Psoas muscle (tissue), 8 donors: Measurements from ENCODE around the gene PRKCA. TPM values are rescaled to one million over a fixed set of nuclear protein-coding genes. Genes with fewer than 3 reads are reported as not detected.
"Not testable (repeated sequence)": the region's sequence is repeated elsewhere in the genome, so short reads cannot be mapped to it uniquely, and the experiment has no call there.

Experiments
- ATAC-seq, 4 donors: fragments of 200-7000 bp; cut with Tn5 transposase; one replicate each; pipeline ENCODE4 v1.9.1; 2020; ENCODE audit warnings: moderate library complexity in 3 of 4, mild to moderate bottlenecking in 2 of 4
- DNase-seq, 2 donors: peaks; one replicate each; pipeline ENCODE4 v3.0.0-alpha.2; 2020
- H3K27ac ChIP-seq: fragments of 200-600 bp; one replicate; pipeline ENCODE4 v1.8.0; 2022
- H3K27me3 ChIP-seq, 3 donors: fragments of 200-600 bp in 1 of 3; one replicate each; pipeline versions ENCODE4 v1.6.1 to v1.8.0; 2013 to 2022; ENCODE audit warnings: low read length in 2 of 3, mild to moderate bottlenecking in 2 of 3, moderate library complexity in 1 of 3; ENCODE audit not compliant: insufficient read depth in 3 of 3
- H3K36me3 ChIP-seq, 2 donors: fragments of 200-600 bp in 1 of 2; one replicate each; pipeline versions ENCODE4 v1.6.1 to v1.8.0; 2013 to 2022; ENCODE audit warnings: low read depth in 1 of 2, mild to moderate bottlenecking in 1 of 2, moderate library complexity in 1 of 2; ENCODE audit not compliant: insufficient read depth in 1 of 2
- H3K4me1 ChIP-seq: fragments of 200-600 bp; one replicate; pipeline ENCODE4 v1.8.0; 2022
- H3K4me3 ChIP-seq: fragments of 200-600 bp; one replicate; pipeline ENCODE4 v1.8.0; 2022; ENCODE audit warnings: mild to moderate bottlenecking
- H3K9me3 ChIP-seq: fragments of 200-600 bp; one replicate; pipeline ENCODE4 v1.8.0; 2022
- CTCF ChIP-seq: fragments of 200-600 bp; IDR thresholded peaks from one replicate; pipeline ENCODE4 v1.8.0; 2022; ENCODE audit warnings: antibody characterized with exemption
- WGBS, 3 donors: extraction: QIAGEN DNeasy Blood & Tissue Kit; methylation state at CpG; one replicate each; pipeline versions ENCODE4 v1.1.6 to v1.1.7; 2013; 5-methylcytosine and 5-hydroxymethylcytosine counted together
- intact Hi-C, 2 donors: fragments of 100-400 bp; cut with DNase I; formaldehyde crosslinking; loops; one replicate each; pipeline versions ENCODE4 v1.11.0 to v1.14.2; 2022
- polyA plus RNA-seq, 3 donors: library from polyadenylated mRNA; stranded (reverse); fragments of 200-250 nt; gene quantifications; one replicate each; pipeline ENCODE4 v1.2.3, GENCODE V29; 2013
- total RNA-seq, 4 donors: library from RNA; stranded (reverse); fragmentation: NEBNext Ultra II Directional in 2 of 4; extraction: Animal tissue kit (Norgen Biotek cat#: 25700) in 2 of 4; gene quantifications; one replicate each; pipeline versions ENCODE4 v1.2.1 to v1.2.4, GENCODE V29; 2021 to 2023
- donor health status: healthy with polysubstance abuse.
- donor health status: DM: no; HTN: no; CAD: no; lungs with moderate emphysema.
- donor health status: Bipolar disorder and iron deficiency.
- donor health status: healthy.
- donor health status: DM: yes; HTN: yes; CAD: no.
- donor health status: DM: no; HTN: no; CAD: no.
- donor health status: DM: no; HTN: no; CAD: no.
- donor health status: DM: yes; HTN: yes; CAD: no.

PRKCA gene
- total and polyA plus RNA-seq, 7 donors: 0.35 to 15.5 (median 8.2) TPM

- no peak for TF ChIP-seq CTCF
- no peaks in the 10 kb centered on the region for H3K4me1 ChIP-seq
- ATAC-seq: no peak
- H3K27ac ChIP-seq: no peak overlapping the region
- DNase-seq: no peak
- intact Hi-C loops: no loop called here
- no peak overlapping the region for H3K4me3 ChIP-seq
- 89 to 90% (median 90%) methylated on average over 11 of the region's 11 CpGs for WGBS, 3 donors
- no peaks in the 10 kb centered on the region for H3K36me3 ChIP-seq
- peaks cover 0 to 4% (median 0%) of the 10 kb centered on the region in 3 donors for H3K27me3 ChIP-seq
- H3K9me3 ChIP-seq: no peaks in the 10 kb centered on the region
These were observed 175.3 kb downstream of the PRKCA start for GRCh38 chr17:66477615-66478283.

- H3K36me3 ChIP-seq, H3K27me3 ChIP-seq, DNase-seq, H3K9me3 ChIP-seq, intact Hi-C loops, H3K27ac ChIP-seq, H3K4me3 ChIP-seq, ATAC-seq, H3K4me1 ChIP-seq: not testable (repeated sequence)
- WGBS, 3 donors: 82 to 92% (median 91%) methylated on average over 2 of the region's 2 CpGs
These were observed 176.9 kb downstream of the PRKCA start for GRCh38 chr17:66479230-66479889.

GRCh38 chr17:66480243-66480642 lies 177.8 kb downstream of the PRKCA start:
- H3K36me3 ChIP-seq: no peaks in the 10 kb centered on the region
- TF ChIP-seq CTCF: no peak
- H3K9me3 ChIP-seq: no peaks in the 10 kb centered on the region
- intact Hi-C loops: no loop called here
- ATAC-seq (no peak), DNase-seq (no peak)
- H3K27ac ChIP-seq: no peak overlapping the region
- no peak overlapping the region for H3K4me3 ChIP-seq
- no peaks in the 10 kb centered on the region for H3K4me1 ChIP-seq
- H3K27me3 ChIP-seq: peaks cover 0 to 4% (median 0%) of the 10 kb centered on the region in 3 donors
- WGBS, 3 donors: 64 to 79% (median 78%) methylated on average over 5 of the region's 5 CpGs

- TF ChIP-seq CTCF: no peak
- Histone ChIP-seq H3K4me3 (no peak overlapping the region), H3K4me1 (no peaks in the 10 kb centered on the region), H3K27ac (no peak overlapping the region), H3K27me3 (no peaks in the 10 kb centered on the region), H3K9me3 (no peaks in the 10 kb centered on the region), H3K36me3 (no peaks in the 10 kb centered on the region)
- intact Hi-C loops: no loop called here
- WGBS, 3 donors: 93 to 94% (median 94%) methylated on average over 7 of the region's 7 CpGs
- DNase-seq (no peak), ATAC-seq (no peak)
These were observed 178.4 kb downstream of the PRKCA start for GRCh38 chr17:66480802-66481201.

GRCh38 chr17:66481271-66481670 lies 178.9 kb downstream of the PRKCA start:
- no peak for TF ChIP-seq CTCF
- no peaks in the 10 kb centered on the region for H3K27me3 ChIP-seq
- ATAC-seq (no peak), DNase-seq (no peak)
- no peaks in the 10 kb centered on the region for H3K4me1 ChIP-seq
- no peaks in the 10 kb centered on the region for H3K9me3 ChIP-seq
- H3K27ac ChIP-seq: no peak overlapping the region
- intact Hi-C loops: no loop called here
- H3K4me3 ChIP-seq: no peak overlapping the region
- H3K36me3 ChIP-seq: no peaks in the 10 kb centered on the region
- 82 to 84% (median 83%) methylated on average over 8 of the region's 8 CpGs for WGBS, 3 donors
